Measurements from ENCODE around the gene DISP3.

The DISP3 gene

GRCh38 chr1:11515368-11516300 is 36.7 kb downstream of the DISP3 start:
- no peak for DNase-seq (ENCODE audit: low read depth)

- no peak for DNase-seq (ENCODE audit: low read depth)
Measured at GRCh38 chr1:11516961-11517635, 38.1 kb downstream of the DISP3 start.

- no peak for DNase-seq (ENCODE audit: low read depth)
Measured at GRCh38 chr1:11518016-11518701, 39.2 kb downstream of the DISP3 start.

DNA sequence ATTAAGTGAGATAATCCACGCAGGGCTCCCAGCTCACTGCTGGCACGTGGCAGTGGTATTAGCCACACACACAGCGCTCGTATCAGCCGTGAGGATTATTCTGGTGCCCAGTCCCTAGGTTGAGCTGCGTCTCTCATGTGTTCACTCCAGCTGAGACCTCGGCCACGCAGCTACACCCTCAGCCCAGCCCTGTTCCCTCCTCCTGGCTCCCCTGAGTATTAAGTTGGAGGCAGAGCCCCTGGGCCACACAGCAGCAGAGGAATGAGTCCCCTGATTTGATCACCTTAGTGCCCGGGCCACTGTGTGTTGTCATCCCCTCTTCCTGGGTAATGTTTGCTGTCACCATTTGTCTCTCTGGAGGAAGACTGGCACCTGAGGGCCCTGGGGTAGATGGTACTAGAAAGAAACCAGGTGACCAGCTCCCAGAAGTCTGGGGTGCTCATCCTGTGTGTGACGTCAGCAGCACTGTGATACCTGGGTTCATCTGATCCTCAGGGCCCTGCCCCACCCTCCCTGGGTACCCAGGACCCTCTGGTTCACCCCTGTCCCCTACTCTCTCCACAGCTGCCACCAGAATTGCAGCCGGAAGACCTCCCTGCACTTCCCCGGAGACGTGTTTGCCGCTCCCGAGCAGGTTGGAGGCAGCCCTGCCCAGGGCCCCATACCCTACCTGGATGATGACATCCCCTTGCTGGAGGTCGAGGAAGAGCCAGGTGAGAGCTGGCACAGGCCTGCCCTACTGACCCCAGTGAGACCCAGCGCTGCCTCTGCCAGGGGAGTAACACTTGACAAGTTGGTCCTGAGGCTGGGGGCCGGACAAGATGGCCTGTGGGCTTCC is 40.1 kb downstream of the DISP3 start:
- DNase-seq (ENCODE audit: low read depth): no peak

GRCh38 chr1:11519629-11520031 is 40.7 kb downstream of the DISP3 start:
- DNase-seq (ENCODE audit: low read depth): no peak

GRCh38 chr1:11520531-11521233 is 41.7 kb downstream of the DISP3 start:
- DNase-seq (ENCODE audit: low read depth): no peak

DNA sequence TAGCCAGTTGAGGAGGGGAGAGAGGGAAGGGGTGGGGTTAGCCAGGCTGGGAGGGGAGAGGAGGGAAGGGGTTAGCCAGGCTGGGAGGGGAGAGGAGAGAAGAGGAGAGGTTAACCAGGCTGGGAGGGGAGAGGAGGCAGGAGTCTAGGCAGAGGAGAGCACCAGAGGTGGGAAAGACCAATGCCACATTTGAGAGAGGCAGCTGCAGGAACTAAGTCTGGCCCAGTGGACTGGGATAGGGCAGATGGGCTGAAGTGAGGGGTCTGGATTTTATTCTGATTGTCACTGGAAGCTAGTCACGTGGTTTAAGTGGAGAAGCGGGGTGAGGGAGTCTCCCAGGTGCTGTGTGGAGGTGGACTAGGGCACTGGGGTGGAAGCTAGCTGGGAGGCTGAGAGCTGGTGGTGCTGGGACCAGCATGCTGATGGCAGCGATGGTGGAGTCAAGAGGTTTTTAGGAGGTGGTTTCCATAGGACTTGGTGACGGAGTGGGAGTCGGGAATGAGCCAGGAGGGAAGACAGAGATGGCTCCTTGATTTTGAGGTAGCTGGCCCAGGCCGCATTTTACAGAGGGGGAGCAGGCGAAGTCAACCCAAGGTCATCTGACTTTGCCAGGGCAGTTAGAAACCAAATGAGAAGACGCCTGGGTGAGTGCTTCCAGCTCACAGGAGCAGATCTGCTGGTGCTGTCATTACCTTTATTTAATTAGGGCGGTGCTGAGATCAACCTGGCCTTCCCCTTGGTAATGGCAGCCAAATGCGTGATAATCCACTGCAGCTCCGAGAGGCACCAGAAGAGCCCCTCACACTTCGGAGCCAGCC is 42.8 kb downstream of the DISP3 start:
- DNase-seq (ENCODE audit: low read depth): no peak

DNA sequence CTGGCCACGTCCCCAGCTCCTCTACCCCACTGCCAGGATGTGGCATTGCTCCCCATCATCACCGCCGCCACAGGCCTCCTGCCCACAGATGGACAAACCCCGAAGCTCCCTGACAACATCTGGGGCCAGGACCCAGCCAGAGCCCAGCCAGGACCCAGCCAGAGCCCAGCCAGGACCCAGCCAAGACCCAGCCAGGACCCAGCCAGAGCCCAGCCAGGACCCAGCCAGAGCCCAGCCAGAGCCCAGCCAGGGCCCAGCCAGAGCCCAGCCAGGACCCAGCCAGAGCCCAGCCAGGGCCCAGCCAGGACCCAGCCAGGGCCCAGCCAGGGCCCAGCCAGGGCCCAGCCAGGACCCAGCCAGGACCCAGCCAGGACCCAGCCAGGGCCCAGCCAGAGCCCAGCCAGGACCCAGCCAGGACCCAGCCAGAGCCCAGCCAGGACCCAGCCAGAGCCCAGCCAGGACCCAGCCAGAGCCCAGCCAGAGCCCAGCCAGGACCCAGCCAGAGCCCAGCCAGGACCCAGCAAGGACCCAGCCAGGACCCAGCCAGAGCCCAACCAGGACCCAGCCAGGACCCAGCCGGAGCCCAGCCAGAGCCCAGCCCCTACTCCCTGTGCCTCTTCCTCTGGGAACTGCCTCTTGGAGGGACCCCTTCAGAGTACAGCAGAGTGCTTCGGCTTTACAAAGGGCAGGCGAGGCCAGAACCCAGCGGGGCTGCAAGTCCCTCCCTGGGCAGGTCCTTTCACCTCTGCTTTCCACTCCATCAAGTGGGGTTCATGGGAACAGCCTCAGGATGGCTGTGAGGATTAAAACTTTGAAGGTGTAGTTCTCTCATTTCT is 43.7 kb downstream of the DISP3 start:
- DNase-seq (ENCODE audit: low read depth): no peak

DNA sequence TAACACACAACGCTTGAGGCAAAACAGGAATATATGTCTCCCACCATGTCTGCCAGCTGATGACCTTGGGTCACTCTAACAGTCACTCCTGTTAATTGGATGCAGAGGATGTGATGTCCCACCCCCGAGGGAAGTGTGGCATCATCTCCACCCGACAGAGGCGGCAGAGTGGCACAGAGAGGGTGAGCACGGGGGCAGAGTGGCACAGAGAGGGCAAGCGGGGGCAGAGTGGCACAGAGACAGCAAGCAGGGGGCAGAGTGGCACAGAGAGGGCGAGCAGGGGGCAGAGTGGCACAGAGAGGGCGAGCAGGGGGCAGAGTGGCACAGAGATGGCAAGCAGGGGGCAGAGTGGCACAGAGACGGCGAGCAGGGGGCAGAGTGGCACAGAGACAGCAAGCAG is 44.3 kb downstream of the DISP3 start:
- DNase-seq (ENCODE audit: low read depth): no peak

DNA sequence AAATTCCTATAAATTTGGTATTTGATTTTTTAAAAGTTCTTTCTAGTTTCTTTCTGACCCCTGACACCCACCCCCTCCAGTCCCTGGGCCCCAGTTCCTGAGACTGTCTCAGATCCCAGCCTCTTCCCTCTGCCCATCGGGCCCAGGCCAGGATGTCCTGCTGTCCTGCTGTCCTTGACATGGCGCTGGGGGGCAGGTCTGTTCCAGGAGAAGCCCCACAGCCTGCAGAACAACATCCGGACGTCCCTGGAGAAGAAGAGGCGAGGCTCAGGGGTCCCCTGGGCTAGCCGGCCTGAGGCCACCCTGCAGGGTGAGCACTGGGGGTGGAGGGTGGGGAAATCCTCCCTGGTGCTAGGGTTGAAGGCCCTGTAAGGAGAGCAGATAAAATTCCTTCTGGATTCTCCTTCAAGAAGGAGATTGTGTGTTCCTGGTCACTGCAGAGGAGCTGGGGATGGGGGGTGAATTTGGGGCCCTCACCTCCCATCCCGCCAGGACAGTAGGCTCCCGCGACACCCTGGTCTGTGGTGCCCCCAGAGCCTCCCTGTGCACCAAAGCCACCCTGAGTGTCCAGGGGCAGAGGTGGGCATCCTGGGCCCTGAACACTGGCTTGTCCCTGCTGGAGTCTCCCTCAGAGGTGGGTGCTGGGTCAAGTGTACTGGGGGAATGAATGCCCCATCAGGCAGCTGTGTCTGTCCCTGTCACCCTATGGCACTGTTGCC is 45.0 kb downstream of the DISP3 start:
- DNase-seq (ENCODE audit: low read depth): no peak

DNA sequence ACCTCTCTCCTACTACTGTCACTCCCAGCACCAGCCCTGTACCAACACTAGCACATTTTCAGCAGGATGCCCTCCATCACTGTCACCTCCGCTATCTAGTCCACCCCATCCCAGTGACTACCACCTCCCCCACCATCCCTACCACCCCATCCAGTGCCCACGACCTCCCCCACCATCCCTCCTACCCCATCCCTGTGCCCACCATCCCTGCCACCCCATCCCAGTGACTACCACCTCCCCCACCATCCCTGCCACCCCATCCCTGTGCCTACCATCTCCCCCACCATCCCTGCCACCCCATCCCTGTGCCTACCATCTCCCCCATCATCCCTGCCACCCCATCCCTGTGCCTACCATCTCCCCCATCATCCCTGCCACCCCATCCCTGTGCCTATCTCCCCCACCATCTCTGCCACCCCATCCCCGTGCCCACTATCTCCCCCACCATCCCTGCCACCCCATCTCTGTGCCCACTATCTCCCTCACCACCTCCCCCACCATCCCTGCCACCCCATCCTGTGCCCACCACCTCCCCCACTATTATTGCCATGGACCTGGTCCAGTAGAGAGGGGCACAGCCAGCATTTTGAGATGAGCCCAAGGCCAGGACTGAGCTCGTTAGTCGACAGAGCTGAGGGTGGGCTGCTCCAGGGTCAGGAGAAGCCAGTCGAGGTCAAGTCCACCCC is 45.7 kb downstream of the DISP3 start:
- no peak for DNase-seq (ENCODE audit: low read depth)

- DNase-seq (ENCODE audit: low read depth): no peak
Measured at GRCh38 chr1:11525151-11525505, 46.2 kb downstream of the DISP3 start.

GRCh38 chr1:11525516-11525915 is 46.6 kb downstream of the DISP3 start:
- DNase-seq (ENCODE audit: low read depth): no peak

DNA sequence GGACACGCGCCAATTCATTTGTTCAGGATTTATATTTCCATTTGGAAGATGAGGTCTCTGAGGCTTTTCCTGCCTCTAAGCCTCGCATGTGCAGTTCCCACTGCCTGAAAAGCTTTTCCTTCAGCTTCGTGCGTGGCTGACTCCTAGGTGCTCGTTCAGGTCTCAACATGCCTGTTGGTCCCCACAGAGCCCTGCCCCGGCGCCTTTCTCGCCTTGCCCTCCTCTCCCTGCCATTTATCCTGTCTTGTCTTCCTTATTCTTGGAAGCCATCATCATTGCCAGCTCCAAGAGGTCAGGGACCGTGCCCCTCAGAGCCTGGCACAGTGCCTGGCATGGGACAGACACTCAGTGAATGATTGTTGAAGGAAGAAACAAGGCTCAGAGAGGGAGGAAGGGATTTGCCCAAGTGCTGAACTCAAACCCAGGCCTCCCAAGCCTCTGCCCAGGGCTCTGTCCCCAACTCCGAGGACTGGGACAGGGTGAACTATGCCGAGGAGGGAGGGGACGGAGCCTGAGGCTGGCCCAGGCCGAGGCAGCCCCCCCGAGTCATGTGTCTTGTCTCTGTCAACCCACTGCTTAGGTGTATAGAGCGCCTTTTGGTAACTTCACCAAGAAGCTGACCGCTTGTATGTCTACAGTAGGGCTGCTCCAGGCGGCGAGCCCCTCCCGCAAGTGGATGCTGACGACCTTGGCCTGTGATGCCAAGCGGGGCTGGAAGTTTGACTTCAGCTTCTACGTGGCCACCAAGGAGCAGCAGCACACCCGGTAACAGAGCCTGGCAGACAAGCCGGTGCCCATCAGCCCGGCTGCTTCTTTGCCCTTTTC is 47.3 kb downstream of the DISP3 start:
- DNase-seq (ENCODE audit: low read depth): no peak

GRCh38 chr1:11527541-11528452 is 48.8 kb downstream of the DISP3 start:
- no peak for DNase-seq (ENCODE audit: low read depth)

GRCh38 chr1:11528611-11529261 is 49.8 kb downstream of the DISP3 start:
- no peak for DNase-seq (ENCODE audit: low read depth)

All from stimulated activated CD8-positive, alpha-beta memory T cell treated with anti-CD3 and anti-CD28 coated beads, Interleukin-12 subunit alpha, Interleukin-12 subunit beta, amount 100 ng/mL, for 1 hour (primary cell).